HG03039 (cell line): ENCODE results near the gene BEST2.
A peak's percentile ranks its signal among the peaks of the same experiment; 100 is the strongest.

ENCODE experiments used
- ATAC-seq: cut with Tn5 transposase; IDR thresholded peaks from one replicate; pipeline ENCODE4 v1.9.1; 2021; ENCODE audit warnings: mild to moderate bottlenecking, moderate library complexity; ENCODE audit not compliant: unreplicated experiment

BEST2 gene

GRCh38 chr19:12767666-12768065 lies 16.1 kb downstream of the BEST2 start:
- no peak for ATAC-seq

GRCh38 chr19:12769689-12770088 lies 18.1 kb downstream of the BEST2 start:
- no peak for ATAC-seq

GRCh38 chr19:12770922-12771321 lies 19.3 kb downstream of the BEST2 start:
- ATAC-seq = no peak

GRCh38 chr19:12772323-12772722 lies 20.7 kb downstream of the BEST2 start:
- ATAC-seq = no peak

DNA sequence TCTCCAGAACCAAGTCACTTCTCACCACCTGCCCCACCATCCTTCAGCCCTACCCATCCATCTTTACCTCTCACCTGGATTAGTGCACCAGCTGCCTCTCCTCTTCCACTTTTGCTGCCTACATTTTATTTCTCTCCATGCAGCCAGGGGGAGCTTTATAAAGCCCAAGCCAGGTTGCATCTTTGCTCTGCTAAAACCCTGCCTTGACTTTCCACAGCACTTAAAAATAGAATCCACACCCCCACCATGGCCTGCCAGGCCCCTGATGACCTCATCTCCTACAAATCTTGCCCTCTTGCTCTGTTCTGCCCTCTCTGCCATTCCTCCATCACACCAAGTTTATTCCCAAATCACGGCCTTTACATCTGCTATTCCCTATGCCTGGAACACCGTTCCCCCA lies 22.0 kb downstream of the BEST2 start:
- ATAC-seq = no peak

DNA sequence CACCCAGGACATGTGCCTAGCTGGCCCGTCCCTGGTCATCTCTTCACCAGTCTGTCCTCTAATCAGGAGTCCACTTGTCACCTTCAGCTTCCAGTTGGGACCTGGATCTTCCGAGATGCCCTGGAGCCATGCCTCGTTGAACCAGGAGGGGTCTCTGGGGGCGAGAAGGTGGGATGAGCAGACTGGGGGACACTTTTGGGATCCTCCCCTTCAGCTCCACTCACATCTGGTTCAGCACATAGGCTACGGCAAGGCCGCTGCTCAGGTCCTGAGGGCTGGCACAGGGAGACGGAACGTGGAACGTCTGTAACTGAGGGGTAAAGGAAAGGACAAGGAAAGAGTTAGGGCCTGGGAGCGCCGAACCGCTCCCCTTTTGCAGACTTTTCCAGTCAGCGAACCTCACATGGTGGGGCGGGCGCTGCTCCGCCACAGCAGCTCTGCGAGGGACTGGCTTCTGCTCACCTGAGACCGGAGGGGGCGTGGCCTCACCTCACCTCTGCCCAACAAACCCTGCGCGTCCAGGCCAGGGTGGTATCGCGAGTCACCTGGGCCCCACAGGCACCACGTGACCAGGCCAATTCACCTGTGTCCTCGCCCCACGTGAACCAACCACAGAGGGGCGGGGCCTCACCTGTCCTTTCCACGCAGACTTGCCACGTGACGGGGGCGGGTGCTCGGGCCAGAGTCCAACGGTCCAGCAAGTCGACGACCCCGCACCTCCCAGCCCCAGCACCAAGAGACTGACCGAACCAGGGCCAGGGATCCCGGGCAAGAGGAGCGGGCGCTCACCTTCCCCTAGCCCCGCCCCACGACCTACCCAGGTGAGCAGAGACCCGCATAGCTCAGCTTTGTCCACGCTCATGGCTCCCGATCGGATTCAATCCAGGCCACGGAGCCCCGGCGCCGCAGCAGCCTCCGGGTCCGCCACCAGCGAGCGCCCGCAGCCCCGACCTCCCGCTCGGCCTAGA lies 23.3 kb downstream of the BEST2 start, which contains the start of gene HOOK2:
HOOK2 (minus strand) TSS at position 965 of the 968 bp plus-strand sequence; CDS start at position 862, 103 bp downstream.
- ATAC-seq = no peak

- ATAC-seq = no peak
Measured at GRCh38 chr19:12777217-12778016, 25.8 kb downstream of the BEST2 start.

DNA sequence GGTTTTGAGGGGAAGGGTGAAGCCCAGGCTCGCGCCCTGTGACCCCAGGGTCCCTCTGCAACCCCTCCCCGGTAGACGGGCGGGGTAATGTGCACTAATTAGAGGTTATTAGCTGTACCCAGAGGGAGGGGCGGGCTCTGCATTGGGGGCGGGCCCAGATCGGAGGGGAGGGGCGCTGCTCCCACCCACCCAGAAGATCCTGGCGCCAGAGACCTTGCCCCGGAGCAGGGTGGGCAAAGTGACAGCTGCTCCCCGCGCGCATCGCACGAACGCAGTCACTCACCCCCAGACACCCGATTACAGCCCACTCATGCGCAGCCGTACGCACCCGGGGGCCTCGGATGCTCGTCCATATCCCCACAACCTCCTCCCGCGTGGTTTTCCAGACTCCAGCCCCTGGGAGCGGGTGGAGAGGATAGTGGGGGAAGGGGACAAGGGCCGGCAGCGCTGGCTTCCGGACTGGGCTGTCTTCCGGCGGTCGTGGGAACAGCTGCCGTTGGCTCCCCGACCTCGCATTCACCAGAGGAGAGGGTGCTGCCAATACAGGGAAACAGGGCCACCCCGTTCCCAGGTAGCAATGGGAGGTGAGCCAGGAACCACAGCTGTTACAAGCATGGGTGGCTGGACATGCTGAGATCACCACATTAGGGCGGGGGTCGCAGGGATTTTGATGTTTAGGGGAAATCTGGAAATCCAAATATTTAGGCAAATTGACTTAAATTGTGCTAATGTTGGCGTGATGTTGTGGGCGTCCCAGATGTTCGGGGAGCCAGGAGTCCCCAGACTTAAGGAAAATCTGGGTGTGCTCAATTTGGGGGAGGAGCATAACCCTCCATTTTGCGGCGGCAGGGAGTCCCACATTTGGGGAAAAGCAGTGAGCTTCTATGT lies 26.7 kb downstream of the BEST2 start:
- no peak for ATAC-seq

DNA sequence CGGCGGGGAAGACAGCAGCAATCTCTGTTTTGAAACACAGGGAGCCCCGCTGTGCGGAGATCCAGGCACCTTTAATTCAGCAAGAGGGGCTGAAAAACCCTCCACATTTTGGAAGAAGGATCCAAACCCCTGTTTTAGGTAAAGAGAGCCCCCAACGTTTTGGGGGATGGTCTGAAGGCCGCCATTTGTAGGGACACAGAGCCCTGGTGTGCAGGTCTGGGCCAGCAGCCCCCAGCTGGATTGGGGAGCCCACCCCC lies 27.2 kb downstream of the BEST2 start:
- no peak for ATAC-seq

DNA sequence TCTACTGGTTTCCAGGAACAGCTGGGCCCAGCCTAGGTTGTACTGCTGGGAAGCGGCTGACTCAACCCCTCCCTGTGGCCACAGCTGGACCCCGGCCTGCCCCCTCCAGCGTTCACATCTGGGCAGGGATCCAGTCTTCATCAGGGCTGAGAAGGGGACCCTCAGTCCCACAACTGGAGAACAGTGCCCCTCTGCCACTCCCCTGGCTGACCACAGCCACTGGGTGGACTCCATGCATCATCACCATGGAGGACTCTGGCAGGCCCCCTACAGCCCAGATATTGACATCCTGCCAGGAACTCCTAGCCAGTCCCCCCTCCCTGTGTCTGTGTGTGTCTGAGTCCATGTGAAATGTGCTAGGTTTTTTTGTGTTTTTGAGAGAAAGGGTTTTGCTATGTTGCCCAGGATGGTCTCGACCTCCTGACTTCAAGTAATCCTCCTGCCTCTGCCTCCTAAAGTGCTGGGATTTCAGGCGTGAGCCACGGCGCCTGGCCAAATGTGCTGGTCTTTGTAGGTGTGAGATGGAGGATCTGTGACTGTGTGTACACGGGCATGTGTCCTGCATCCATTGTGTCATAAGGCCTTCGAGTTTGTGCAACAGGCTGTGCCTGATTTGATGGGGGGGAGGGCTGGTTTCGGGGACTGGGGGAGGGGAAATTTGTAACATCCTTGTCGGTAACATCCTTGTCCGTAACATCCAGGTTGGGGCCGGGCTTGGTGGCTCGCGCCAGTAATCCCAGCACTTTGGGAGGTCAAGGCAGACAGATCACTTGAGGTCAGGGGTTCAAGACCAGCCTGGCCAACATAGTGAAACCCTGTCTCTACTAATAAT lies 27.8 kb downstream of the BEST2 start:
- ATAC-seq = no peak

DNA sequence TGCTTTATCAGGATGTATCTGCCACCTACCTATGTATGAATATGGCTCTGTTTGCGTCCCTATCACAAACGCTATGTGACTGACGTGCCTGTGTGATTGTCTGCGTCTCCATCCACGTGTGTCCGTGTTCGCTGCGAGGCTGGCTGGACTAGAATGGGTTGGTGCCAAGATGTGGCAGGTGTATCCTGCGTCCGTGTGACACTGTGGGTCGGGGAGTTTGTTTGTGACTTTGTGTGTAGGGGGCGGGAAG lies 30.5 kb downstream of the BEST2 start:
- no peak for ATAC-seq

GRCh38 chr19:12782424-12783290 lies 31.1 kb downstream of the BEST2 start:
- peak; percentile 37 for ATAC-seq

DNA sequence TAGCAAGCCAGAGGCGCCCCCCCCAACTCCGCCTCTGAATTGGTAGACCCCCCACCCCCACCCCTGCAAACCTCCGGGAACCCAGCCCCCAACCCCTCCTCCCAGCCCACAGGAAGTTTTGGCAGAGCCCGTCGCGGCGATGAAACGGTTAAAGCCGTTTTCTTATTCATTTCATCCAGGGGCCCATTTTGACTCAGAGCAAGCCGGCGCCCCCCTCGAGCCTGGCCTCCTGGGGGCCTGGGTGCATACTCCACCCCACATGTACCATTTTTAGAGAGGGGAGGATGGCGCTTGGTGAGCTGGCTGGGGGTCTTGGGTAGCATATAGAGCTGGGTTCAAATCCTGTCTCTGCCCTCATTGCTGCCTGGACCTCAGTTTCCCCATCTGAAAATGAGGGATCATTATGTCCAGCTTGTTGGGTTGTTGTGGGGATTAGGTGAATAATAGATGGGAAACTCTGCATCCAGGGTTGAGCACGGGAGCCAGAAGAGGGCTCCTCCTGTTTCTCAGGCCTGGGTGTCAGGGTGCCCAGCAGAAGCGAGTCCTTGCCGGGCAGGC lies 31.8 kb downstream of the BEST2 start:
- ATAC-seq = no peak

GRCh38 chr19:12783849-12784393 lies 32.3 kb downstream of the BEST2 start:
- no peak for ATAC-seq

GRCh38 chr19:12784394-12784870 lies 32.8 kb downstream of the BEST2 start:
- no peak for ATAC-seq

- ATAC-seq = no peak
Measured at GRCh38 chr19:12784871-12785430, 33.4 kb downstream of the BEST2 start.

DNA sequence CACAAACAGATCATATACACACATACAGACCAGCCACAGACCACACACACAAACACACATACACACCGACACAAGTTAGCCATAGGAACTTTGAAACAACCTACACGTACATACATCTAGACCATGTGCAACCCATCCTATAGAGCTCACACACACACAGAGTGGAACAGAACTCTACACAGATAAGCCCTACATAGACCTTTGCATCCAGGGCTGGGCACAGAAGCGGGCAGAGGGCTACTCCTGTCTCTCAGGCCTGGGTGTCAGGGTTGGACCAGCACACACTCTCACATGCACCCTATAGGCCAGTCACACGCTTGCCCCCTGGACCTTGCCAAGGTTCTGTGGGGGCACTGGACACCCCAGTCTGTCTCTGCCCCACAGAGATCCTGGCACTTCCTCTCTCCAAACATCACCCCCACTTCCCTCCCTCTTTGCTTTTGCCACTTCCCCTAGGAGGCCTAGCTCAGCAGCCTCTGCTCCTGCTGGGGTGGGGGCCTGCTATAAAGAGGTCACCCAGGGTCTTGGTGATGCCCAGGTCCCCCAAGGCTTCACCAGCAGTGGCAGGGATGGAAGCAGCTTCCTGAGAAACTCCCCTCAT lies 33.9 kb downstream of the BEST2 start:
- no peak for ATAC-seq
